ENCODE measurements around the gene DUOX1.
"Not testable (repeated sequence)": the region's sequence is repeated elsewhere in the genome, so short reads cannot be mapped to it uniquely, and the experiment has no call there.

The DUOX1 gene

GRCh38 chr15:45121706-45122417, 7.9 kb upstream of the DUOX1 start:
- DNase-seq: peak; percentile 91

- no peak for DNase-seq
Measured at GRCh38 chr15:45122719-45123118, 7.1 kb upstream of the DUOX1 start.

GRCh38 chr15:45123397-45123796, 6.4 kb upstream of the DUOX1 start:
- DNase-seq: peak; percentile 68

GRCh38 chr15:45126535-45127158, 3.1 kb upstream of the DUOX1 start:
- no peak for DNase-seq

GRCh38 chr15:45128971-45129639, 689 bp upstream of the DUOX1 start:
- DNase-seq: no peak

GRCh38 chr15:45130291-45131000, 652 bp downstream of the DUOX1 start:
- no peak for DNase-seq

- no peak for DNase-seq
Measured at GRCh38 chr15:45131510-45131909, 1.7 kb downstream of the DUOX1 start.

GRCh38 chr15:45132844-45133560, 3.2 kb downstream of the DUOX1 start:
- DNase-seq: no peak

GRCh38 chr15:45133561-45133920, 3.7 kb downstream of the DUOX1 start:
- no peak for DNase-seq

GRCh38 chr15:45134046-45134445, 4.3 kb downstream of the DUOX1 start:
- DNase-seq: no peak

GRCh38 chr15:45134682-45135604, 5.1 kb downstream of the DUOX1 start:
- peak; percentile 69 for DNase-seq

GRCh38 chr15:45135705-45136377, 6.0 kb downstream of the DUOX1 start:
- not testable (repeated sequence) for DNase-seq

GRCh38 chr15:45136378-45136764, 6.6 kb downstream of the DUOX1 start:
- no peak for DNase-seq

GRCh38 chr15:45137703-45138102, 7.9 kb downstream of the DUOX1 start:
- DNase-seq: no peak

GRCh38 chr15:45138814-45139765, 9.3 kb downstream of the DUOX1 start:
- no peak for DNase-seq

GRCh38 chr15:45139770-45140169, 10.0 kb downstream of the DUOX1 start:
- DNase-seq: no peak

- no peak for DNase-seq
Measured at GRCh38 chr15:45140557-45141250, 10.9 kb downstream of the DUOX1 start.

GRCh38 chr15:45141386-45141785, 11.6 kb downstream of the DUOX1 start:
- no peak for DNase-seq

- no peak for DNase-seq
Measured at GRCh38 chr15:45143056-45143455, 13.3 kb downstream of the DUOX1 start.

Measured in islet precursor cell (in vitro differentiated cells).